Muscle of back (tissue), 13 donors: ENCODE data around the gene MMP26. TPM values are rescaled to one million over a fixed set of nuclear protein-coding genes. Genes with fewer than 3 reads are reported as not detected.

Experiments used
- DNase-seq, 3 donors: peaks; one replicate each; pipeline versions ENCODE4 v3.0.0 to v3.0.0-alpha.2; 2013
- long read RNA-seq, 9 donors: transcript quantifications; one replicate each; lab custom pipeline, GENCODE V29; 2026
- polyA plus RNA-seq, 10 donors: library from polyadenylated mRNA; unstranded; fragments of 120-200 nt; gene quantifications; one replicate each; pipeline ENCODE4 v1.2.1, GENCODE V29; 2013; ENCODE audit not compliant: insufficient read length in 10 of 10

Gene MMP26
- not detected for polyA plus RNA-seq
- long read RNA-seq, donor 1 = 0 reads
- long read RNA-seq, donor 2 = 0 reads
- long read RNA-seq, donor 3 = 0 reads
- long read RNA-seq, donor 4 = 0 reads
- long read RNA-seq, donor 5 = 0 reads
- long read RNA-seq, donor 6 = 0 reads
- long read RNA-seq, donor 7 = 0 reads
- long read RNA-seq, donor 8 = 0 reads
- long read RNA-seq, donor 9 = 0 reads

DNA sequence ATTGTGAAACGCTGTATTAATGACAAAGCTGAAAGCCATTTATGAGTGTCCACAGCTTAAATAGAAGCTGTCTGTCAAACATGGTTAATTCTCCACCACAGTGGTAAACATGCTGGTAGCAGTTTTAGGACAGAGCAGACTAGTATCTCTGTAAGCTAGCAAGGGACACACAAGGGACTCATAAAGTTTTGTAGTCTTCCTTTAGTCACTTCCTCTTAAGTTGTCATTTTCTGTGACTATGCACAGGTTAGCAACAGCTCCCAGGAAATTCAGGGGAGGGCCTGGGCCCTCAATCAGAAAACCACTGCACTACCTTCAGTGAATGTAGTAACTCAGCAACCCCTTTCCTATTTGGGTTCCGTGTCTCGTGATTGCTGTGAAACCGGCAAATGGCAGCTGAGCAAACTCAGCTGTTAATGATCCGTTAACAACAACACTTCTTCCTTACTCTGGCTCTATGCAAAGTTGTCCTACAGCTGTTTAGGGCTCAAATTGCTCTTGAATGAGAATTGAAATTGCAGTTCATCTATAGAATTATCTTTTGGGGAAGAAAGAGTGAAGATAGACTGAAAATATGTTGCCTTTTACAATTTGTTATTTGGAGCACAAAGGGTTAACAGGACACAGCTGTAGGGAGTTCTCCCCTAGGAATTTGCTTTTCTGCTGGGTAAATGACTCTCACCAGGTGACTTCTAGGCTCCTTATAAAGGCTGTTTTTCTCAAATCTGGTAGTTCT is at the start of gene MMP26:
MMP26 (plus strand) TSS at position 731 of the 736 bp plus-strand sequence.
- DNase-seq = peak; percentile 14 to 44 (median 28)

DNA sequence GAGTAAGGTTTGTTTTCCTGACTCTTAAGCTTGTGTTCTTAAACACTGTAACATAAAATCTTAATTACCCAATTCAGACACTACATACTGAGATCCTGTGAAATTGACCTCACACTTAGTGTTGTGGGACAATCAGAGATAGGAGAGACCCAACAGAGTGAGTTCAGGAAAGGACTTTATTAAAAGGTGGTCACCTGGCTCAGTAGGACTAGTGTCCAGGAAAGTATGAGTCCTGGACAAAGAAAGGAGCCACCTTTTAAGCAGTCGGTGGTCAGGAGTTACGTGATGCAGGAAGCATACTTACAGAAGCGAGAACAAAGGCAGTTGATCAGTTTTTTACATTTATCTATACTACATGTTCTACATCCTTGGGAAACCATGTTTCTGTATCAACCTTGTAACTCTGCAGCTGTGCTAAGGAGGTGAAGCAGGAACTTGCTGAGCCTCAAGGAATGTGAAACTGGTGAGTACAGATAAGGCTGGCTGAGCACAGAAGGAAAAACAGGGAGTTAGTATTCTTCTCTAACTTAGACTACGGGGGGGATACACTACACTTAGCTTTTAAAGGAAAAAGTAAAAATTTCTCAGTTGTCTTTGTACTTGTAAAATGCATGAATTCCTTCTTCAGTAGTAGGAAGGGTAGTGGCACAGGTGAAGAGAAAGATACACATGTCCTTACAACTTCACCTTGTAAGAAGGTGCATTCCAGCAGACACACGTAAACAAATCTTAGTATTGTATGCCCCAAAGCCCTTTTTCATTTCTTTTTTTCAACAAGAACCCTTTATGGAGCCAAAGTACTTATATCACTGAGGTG is 45.7 kb upstream of the MMP26 start:
- no peak for DNase-seq

DNA sequence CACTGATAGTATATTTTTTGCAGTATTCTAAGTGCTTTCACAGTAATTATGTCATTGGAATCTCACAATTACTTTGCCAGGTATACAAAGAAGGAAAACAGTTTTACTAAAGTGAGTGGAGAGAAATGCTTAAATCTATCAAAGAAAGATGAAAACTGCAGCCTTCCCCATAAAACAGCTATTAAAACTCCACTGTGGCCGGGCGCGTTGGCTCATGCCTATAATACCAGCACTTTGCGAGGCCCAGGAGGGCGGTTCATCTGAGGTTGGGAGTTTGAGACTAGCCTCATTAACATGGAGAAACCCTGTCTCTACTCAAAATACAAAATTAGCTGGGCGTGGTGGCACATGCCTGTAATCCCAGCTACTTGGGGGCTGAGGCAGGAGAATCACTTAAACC is 41.7 kb upstream of the MMP26 start:
- no peak for DNase-seq

DNA sequence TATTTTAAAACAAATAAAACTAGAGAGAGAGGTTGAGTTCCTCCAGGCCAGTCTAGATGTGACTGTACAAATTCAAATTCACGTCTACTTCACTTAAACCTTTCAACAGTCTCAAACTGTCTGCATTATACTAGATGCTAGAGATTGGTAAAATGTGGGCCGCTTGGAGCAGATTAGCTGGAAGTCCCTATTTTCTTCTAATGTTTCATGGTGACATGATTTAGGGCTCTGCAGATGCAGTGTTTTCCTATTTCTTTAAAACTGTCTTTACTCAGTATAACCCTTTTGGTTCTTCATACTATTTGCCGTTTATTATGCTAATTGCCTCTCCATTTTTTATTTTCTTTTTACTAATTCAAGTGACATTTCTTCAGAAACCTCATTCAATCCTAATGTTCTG is 40.4 kb upstream of the MMP26 start:
- DNase-seq = no peak

DNA sequence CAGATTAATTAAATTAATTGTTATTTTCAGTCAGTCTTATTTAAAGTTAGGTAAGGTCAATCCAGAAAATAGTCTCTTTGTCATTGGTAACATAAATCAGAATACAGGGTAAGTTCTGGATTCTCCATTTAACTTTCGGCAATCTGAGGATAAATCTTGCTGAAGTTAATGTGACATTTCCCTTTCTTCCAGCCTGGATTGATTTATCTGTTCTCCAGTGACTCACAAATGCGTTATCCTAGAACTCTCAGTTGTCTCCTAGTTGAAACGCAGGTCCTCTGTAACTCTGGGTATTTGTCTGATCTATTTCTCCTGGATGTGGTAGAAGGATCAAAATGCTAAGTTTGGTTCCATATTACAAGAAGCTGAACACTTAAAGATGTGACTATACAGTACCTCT is 39.8 kb upstream of the MMP26 start:
- no peak for DNase-seq

DNA sequence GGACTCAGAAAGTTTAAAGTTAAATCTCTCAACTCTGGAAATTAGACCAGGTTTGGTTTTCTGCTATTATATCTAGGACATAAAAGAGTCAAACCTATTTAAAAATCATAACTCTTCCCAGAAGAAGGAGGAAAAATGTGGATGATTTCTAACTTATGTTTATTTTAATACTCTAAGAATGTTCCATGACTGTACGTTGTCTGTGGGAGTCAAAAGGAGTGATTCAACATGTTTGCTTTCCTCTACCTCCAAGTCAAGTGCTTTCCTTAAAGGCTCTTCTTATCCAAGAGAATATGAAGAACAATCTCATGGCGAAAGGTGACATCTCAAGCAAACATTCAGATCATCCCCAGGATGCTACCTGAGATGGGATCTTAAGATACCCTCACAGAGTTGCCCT is 39.2 kb upstream of the MMP26 start:
- DNase-seq = no peak

DNA sequence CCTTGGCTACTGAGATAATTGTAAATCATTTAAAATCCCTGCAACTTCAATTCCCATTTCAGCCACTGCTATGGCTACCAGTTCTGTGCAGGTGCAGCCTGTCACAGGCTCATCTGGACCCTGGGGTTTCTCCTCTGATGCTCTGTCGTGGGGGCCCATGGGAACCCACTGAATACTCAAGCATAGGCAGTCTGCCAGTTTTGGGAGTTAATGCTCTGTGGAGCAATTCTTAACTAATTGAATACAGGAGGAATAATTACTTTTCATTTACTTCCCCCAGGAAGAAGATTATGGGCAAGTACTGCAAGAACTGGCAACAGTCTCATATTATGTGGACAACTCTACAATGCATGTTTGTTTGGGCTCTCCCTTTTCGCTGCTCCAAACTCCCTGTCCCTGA is 32.8 kb upstream of the MMP26 start:
- DNase-seq = no peak

DNA sequence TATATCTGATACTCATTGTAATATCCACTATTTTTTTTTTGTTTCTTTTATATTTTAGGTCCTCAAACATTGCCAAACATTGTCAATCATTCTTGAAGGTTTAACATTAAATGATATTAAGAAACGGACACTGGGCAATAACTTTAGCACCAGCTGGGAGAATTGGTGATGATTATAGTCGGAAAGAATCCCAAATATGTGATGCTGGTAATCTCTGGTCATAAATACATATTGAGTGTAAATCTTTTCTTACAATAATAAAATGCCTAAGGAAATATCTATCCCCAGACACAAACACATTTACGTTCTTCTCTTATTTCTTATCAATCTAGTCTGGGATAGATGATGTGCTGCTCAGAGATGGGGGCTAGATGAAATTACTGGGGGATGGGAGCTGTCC is 32.1 kb upstream of the MMP26 start:
- DNase-seq = peak in 1 of 3 donors; percentile 4

DNA sequence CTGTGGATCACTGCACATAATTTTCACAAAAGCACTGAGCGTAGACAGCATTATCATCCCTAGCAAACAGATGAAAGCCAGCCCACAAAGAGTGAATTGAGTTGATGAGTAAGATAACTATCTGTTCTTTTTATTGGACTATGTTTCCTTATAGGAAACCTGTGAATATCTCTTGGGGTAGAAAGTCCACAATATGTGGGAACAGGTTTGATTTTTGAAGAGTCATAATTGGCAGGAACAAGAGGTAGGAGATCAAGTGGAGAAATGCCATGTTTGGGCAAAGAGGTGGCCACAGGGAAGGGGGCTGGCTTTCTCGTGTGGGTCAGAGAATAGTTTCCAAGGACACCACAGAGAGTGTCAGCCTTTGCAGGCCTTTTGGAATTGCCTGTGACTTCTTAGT is 30.8 kb upstream of the MMP26 start:
- DNase-seq = no peak

DNA sequence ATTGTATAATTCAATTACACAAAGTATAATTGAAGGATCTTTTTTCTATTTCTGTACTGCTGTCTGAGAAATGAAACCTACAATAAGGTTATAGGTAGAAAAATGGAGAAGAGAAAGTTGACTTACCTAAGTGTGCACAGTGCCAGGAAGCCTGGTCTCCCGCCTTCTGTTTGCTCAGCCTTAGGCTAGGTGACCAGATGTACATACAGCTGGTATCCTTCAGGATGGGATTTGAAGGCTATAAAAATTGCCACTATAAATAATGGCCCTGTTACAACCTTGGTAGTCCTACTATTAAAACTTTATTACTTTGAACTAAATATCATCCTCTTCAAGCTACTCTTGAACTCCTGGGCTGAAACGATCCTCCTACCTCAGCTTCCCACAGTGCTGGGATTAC is 26.6 kb upstream of the MMP26 start:
- no peak for DNase-seq

DNA sequence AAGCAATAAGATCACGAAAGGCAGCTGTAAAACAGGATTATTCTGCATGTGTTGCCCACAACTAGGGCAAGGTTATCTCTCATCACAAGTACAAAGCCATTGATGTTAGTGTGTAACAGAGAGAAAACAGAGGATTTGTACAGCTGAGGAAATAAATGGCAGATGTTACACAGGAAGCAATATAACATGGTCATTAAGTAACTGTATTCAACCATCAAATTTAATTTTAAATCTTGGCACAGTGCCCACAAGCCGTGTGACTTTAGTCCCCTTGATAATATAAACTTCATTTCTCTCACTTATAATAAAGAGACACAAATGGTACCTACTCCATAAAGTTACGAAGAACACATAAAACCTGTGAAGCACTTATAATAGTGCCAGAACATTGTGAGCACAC is 24.2 kb upstream of the MMP26 start:
- DNase-seq = no peak

DNA sequence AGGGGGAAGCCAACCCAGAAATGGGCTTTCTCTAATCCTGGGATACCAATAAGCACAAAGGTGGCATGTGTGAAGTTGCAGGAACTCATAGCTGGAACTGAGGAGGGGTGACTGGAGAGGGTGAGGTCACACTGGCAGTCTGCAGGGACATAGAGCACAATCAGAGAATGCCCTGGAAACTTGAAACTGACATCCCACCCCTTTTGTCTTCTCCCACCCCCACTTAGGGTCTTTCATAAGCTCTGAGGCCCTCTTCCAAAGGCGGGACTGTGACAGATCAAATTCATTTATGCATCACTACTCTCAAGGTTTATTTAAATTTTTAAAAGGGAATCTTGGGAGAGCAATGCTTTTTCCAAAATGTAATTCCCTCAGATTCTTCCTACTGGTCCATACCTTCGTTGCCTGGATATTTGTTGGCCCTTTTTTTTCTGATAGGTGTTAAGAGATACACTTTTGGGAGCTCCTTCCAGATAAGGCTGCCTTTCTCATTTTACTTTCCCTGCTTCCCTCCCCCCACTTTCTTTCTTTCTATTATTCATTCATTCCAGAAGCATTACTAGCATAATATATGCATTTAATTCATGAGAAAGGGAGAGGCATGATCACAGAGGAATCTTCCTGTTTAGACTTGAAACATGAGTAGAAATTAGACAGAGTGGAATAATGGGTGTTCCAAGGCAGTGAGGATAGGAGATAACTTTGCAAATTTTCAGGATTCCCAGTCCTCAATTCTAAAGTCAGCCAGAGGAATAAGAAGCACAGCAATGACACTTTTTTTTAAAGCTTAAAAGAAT is 21.8 kb upstream of the MMP26 start:
- no peak for DNase-seq

DNA sequence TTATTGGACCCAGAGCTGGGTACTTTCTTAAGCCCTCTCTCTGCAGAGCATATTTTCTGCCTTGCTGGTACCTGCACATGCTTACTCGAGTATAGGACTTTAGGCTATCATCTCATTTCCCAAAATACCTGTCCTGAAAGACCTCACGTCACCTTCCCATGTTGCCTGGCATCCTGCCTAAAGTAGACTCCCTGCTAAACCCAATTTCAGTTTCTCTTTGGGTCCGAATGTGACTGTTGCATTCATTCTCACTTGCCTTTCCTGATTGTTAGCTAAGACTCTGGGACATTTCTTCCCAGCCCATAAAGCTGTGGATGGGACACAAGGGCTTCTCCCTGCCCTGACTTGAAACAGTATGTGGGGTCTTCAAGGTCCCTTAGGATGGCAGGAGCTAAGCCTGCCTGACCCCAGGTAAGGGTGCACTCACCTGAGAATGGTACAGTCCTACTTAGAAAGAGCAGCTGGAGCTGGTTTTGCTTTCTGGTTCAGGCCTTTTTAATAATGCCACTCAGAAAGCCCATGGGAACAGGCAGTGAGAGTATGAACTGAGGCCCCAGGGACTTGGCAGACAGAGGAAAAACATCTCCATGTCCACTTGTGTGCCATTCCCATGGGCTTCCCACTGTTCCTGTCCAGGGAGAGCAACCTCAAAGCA is 19.8 kb upstream of the MMP26 start:
- no peak for DNase-seq

DNA sequence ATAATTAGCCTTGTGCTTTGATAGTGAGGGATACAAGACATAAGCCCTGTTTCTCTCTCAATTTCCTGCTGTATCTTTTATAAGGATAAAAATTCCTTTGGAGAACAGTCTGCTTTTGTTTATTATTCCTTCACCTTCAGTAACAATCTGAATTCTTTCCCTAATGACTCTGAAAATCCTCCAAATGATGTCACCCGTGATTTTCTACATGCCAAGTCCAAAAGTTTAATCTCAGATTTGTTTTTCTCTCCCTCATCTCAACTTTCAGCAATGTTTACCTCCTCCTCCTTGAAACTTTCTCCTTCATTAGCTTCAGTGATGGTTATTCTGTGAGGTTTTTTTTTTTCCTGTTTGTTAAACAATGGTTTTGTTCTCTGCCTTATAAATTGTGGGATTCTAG is 9.1 kb upstream of the MMP26 start:
- DNase-seq = no peak

DNA sequence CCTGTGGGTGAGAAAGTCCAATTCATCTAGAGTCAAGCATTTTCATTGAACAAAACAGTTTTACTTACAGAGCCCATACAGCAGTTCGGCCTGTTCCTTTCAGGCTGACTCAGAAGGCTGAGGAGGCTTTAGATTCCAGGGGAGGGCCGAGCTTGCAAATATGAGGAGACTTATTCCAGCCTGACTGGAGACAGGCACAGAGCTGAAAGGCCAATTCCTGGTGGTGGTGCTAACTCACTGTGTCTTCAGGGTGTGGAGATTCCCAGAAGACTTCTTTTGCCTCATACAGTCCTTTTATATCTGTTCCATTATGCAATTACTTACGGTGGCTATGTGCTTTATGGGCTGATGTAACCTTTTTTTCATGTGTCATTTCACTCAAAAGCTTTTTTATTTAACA is 7.0 kb upstream of the MMP26 start, which contains the start of gene OR51E2:
OR51E2 (minus strand) TSS at position 269 of the 400 bp plus-strand sequence. CDS start 15,142 bp downstream, outside the sequence.
- DNase-seq = peak in 1 of 3 donors; percentile 4

DNA sequence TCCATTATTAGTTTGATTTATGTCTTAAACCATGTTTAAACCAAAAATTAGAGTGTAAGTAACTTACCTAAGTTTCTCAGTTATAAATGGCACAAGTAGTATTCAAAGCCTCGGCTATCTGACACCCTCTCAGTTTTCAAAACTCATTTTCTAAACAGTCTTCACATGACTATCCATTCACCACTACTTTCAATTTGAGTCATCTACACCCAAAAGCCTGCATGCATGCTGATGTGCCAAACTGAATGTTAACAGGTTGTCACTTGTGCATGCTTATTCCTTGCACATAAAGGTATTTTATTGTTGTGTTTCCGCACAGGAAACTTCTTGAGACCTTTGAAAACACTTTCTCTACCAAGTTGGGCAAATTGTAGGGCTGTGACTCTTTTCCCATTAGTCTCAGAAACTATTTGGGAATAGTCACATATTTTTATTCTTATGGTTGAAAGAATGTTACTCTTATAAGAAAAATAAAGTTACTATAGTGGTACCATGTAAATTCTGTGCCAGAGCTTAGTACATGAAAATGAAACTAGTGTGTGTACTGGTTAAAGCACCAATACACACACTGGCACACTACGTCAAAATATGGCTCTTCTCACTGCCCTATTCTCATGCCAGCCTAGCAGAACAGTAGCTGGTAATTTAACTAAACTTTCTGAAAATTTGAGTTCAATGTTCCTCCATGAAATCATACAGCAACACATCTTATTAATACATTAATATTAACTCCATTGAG is 4.7 kb upstream of the MMP26 start:
- no peak for DNase-seq

DNA sequence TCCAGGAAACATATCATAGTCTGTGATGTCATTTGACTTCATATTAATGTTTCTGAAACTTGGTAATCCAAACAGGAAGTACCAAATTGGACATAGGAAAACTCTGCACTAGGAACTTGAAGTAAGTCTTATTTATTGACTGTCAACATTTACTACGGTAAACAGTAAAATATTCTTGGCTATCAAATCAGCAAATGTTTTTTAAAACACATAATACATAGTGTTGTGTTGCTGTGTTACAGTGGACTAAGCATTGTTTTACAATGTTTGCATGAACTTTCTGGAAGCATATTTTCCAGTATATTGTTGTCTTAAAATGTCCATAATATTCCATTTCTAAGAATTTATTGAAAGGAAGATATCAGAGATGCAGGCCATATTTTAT is 4.2 kb upstream of the MMP26 start:
- no peak for DNase-seq

DNA sequence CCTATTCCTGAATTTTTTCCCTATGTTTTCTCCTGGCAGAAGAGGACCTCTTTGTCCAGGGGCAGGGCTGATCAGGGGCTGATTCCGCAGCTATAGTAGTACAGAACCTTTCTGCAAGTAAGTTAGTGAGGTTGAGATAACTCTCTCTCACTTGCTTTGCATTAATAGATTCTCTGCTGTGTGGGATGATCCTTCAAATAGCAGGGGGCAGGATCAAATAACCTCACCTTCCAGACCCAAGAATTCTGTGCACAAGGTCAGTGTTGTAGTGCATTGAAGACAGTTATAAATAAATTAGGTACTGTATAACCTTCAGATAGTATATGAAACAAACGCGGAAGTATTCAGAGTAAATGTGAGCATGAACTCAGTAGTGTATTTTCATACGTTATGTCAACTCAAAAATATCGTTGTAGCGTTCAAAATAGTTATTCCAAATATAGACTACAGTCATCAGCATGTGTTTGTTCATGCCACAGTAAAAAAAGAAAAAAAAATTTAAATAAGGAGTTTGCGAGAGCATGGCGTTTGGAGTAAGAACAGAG is 278 bp downstream of the MMP26 start:
- peak in 1 of 3 donors; percentile 9 for DNase-seq

DNA sequence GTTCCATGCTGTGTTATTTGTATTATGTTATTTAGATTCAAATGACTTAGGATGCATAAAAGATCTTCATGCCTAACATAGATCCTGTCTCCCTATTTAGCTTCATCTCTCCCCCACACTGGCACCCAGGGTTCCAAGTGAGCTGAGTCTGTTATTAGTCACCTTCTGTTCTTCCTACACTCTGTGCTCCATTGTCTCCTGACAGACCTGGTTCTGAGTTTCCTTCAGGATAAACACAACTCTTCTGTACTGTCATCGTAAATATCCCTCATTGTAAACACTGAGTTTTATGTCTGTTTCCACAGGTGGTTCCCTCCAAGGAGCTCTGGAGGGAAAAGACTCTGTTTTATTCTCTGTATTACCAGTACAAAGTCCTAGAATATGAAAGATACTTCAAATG is 8.7 kb downstream of the MMP26 start:
- DNase-seq = no peak

DNA sequence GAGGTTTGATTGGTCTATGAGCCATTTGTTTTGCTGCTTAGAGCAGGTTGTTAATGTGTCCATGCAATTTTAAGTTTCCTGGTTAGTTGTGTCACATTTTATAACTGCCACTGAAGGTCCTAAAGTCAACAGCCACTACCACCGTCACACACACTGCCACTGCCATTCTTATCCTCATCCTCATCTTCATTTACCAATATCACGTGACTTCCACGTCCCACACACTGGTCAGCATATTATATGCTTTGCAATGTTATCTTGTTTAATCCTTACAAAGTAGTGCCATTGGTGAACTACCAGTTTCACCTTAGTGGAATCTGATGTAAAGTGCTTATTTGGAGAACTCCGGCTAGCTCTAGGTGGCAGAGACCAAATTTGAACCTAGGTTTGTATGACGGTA is 9.7 kb downstream of the MMP26 start:
- DNase-seq = no peak
